H9 (cell line): Measurements from ENCODE around the gene KCNRG. TPM values are rescaled to one million over a fixed set of nuclear protein-coding genes. Genes with fewer than 3 reads are reported as not detected.

Experiments
- DNase-seq: peaks from one replicate; pipeline ENCODE4 v3.0.0-alpha.2; 2017
- H2AFZ ChIP-seq: one replicate; pipeline ENCODE4 v1.6.1; 2013; ENCODE audit warnings: mild to moderate bottlenecking, low read length, control low read depth, moderate library complexity
- H2AK5ac ChIP-seq: 2 replicates; pipeline ENCODE4 v1.6.1; 2013; ENCODE audit warnings: low read length, control low read depth, mixed read lengths; ENCODE audit not compliant: insufficient read length
- H2BK120ac ChIP-seq: one replicate; pipeline ENCODE4 v1.6.1; 2013; ENCODE audit warnings: low read depth, mild to moderate bottlenecking, low read length, control low read depth, inconsistent platforms; ENCODE audit not compliant: poor library complexity, severe bottlenecking
- H2BK12ac ChIP-seq: 2 replicates; pipeline ENCODE4 v1.6.1; 2013; ENCODE audit warnings: low read length, control low read depth, mixed read lengths, low read depth; ENCODE audit not compliant: insufficient read length
- H2BK15ac ChIP-seq: 2 replicates; pipeline ENCODE4 v1.6.1; 2013; ENCODE audit warnings: low read depth, low read length, control low read depth
- H2BK20ac ChIP-seq: one replicate; pipeline ENCODE4 v1.6.1; 2013; ENCODE audit warnings: low read depth, mild to moderate bottlenecking, low read length, control low read depth, inconsistent platforms; ENCODE audit not compliant: poor library complexity, severe bottlenecking
- H2BK5ac ChIP-seq: 2 replicates; pipeline ENCODE4 v1.6.1; 2013; ENCODE audit warnings: low read length, control low read depth, mixed read lengths; ENCODE audit not compliant: insufficient read length
- H3K14ac ChIP-seq: 2 replicates; pipeline ENCODE4 v1.6.1; 2013; ENCODE audit warnings: low read length, control low read depth; ENCODE audit not compliant: insufficient read depth
- H3K18ac ChIP-seq: 2 replicates; pipeline ENCODE4 v1.6.1; 2013; ENCODE audit warnings: low read depth, mild to moderate bottlenecking, mixed read lengths, low read length, control low read depth; ENCODE audit not compliant: insufficient read length
- H3K23ac ChIP-seq: 2 replicates; pipeline ENCODE4 v1.6.1; 2013; ENCODE audit warnings: low read length, control low read depth, mixed read lengths, low read depth; ENCODE audit not compliant: insufficient read length
- H3K23me2 ChIP-seq: 2 replicates; pipeline ENCODE4 v1.6.1; 2013; ENCODE audit warnings: low read depth, mild to moderate bottlenecking, mixed read lengths, low read length, control low read depth; ENCODE audit not compliant: insufficient read length, poor library complexity, severe bottlenecking
- H3K27ac ChIP-seq: 2 replicates; pipeline ENCODE4 v1.5.1; 2013; ENCODE audit warnings: low read length, control low read depth, mixed read lengths, low read depth; ENCODE audit not compliant: insufficient read length
- H3K27me3 ChIP-seq: 2 replicates; pipeline ENCODE4 v1.6.1; 2013; ENCODE audit warnings: low read length, control low read depth, inconsistent platforms; ENCODE audit not compliant: insufficient read depth
- H3K4ac ChIP-seq: 2 replicates; pipeline ENCODE4 v1.6.1; 2013; ENCODE audit warnings: low read depth, mild to moderate bottlenecking, control low read depth, inconsistent platforms, low read length, moderate library complexity
- H3K4me1 ChIP-seq: 2 replicates; pipeline ENCODE4 v1.6.1; 2013; ENCODE audit warnings: low read length, control low read depth, inconsistent platforms; ENCODE audit not compliant: insufficient read depth
- H3K4me2 ChIP-seq: 2 replicates; pipeline ENCODE4 v1.6.1; 2013; ENCODE audit warnings: low read length, control low read depth, mixed read lengths; ENCODE audit not compliant: insufficient read length, insufficient read depth
- H3K56ac ChIP-seq: 2 replicates; pipeline ENCODE4 v1.6.1; 2013; ENCODE audit warnings: low read depth, mild to moderate bottlenecking, mixed read lengths, low read length, control low read depth; ENCODE audit not compliant: insufficient read length
- H3K79me1 ChIP-seq: 2 replicates; pipeline ENCODE4 v1.6.1; 2013; ENCODE audit warnings: low read depth, mild to moderate bottlenecking, moderate library complexity, low read length, control low read depth, inconsistent platforms; ENCODE audit not compliant: insufficient read depth, poor library complexity, severe bottlenecking
- H3K79me2 ChIP-seq: 2 replicates; pipeline ENCODE4 v1.6.1; 2013; ENCODE audit warnings: low read length, control low read depth, inconsistent platforms; ENCODE audit not compliant: insufficient read depth
- H3K9ac ChIP-seq: 2 replicates; pipeline ENCODE4 v1.6.1; 2013; ENCODE audit warnings: low read length, control low read depth, mixed read lengths; ENCODE audit not compliant: insufficient read length; ENCODE audit errors: extremely low read depth
- H3K9me3 ChIP-seq: one replicate; pipeline ENCODE4 v1.6.1; 2013; ENCODE audit warnings: low read depth, low read length, inconsistent platforms; ENCODE audit not compliant: control insufficient read depth
- H3T11ph ChIP-seq: one replicate; pipeline ENCODE4 v1.6.1; 2013; ENCODE audit warnings: mild to moderate bottlenecking, low read length, control low read depth, inconsistent platforms
- H4K20me1 ChIP-seq: one replicate; pipeline ENCODE4 v1.6.1; 2013; ENCODE audit not compliant: control insufficient read depth, insufficient read length, insufficient read depth
- H4K5ac ChIP-seq: 2 replicates; pipeline ENCODE4 v1.6.1; 2013; ENCODE audit warnings: low read depth, mild to moderate bottlenecking, mixed read lengths, low read length, control low read depth; ENCODE audit not compliant: insufficient read length
- H4K8ac ChIP-seq: replicated peaks from 2 replicates; pipeline ENCODE4 v1.6.1; 2013; ENCODE audit warnings: low read length, control low read depth, mixed read lengths, low read depth; ENCODE audit not compliant: insufficient read length
- H4K91ac ChIP-seq: 2 replicates; pipeline ENCODE4 v1.6.1; 2013; ENCODE audit warnings: low read depth, mild to moderate bottlenecking, moderate library complexity, mixed read lengths, low read length, control low read depth; ENCODE audit not compliant: insufficient read length
- H3K27ac Mint-ChIP-seq, 3 experiments: 2 replicates in 2 of 3; 3 replicates in 1 of 3; pipeline ENCODE4 v1.8.0; 2020 to 2021; ENCODE audit warnings: mixed read lengths in 3 of 3, mild to moderate bottlenecking in 1 of 3, moderate library complexity in 1 of 3
- H3K27me3 Mint-ChIP-seq: 2 replicates; pipeline ENCODE4 v1.8.0; 2021; ENCODE audit warnings: low read depth, mild to moderate bottlenecking, moderate library complexity, mixed read lengths
- H3K36me3 Mint-ChIP-seq, 3 experiments: 2 replicates in 2 of 3; 3 replicates in 1 of 3; pipeline ENCODE4 v1.8.0; 2020 to 2021; ENCODE audit warnings: low read depth in 3 of 3, mixed read lengths in 3 of 3; ENCODE audit not compliant: insufficient read depth in 1 of 3
- H3K4me1 Mint-ChIP-seq, 2 experiments: 2 replicates each; pipeline ENCODE4 v1.8.0; 2020; ENCODE audit warnings: mixed read lengths in 2 of 2
- H3K4me3 Mint-ChIP-seq, 2 experiments: 2 replicates in 1 of 2; 3 replicates in 1 of 2; pipeline ENCODE4 v1.8.0; 2020 to 2021; ENCODE audit warnings: mild to moderate bottlenecking in 2 of 2, mixed read lengths in 2 of 2, moderate library complexity in 1 of 2
- H3K9me3 Mint-ChIP-seq, 2 experiments: 2 replicates in 1 of 2; 3 replicates in 1 of 2; pipeline ENCODE4 v1.8.0; 2020; ENCODE audit warnings: mild to moderate bottlenecking in 2 of 2, mixed read lengths in 2 of 2, moderate library complexity in 1 of 2
- WGBS: extraction: QIAGEN DNeasy Blood & Tissue Kit; methylation state at CpG from one replicate; pipeline ENCODE4 v1.1.7; 2013; ENCODE audit warnings: missing lambda C conversion rate, low lambda C conversion rate, mixed read lengths; ENCODE audit not compliant: insufficient read length; ENCODE audit errors: extremely low coverage; 5-methylcytosine and 5-hydroxymethylcytosine counted together
- total RNA-seq: library from RNA; stranded (reverse); gene quantifications from 2 replicates; pipeline ENCODE4 v1.2.1, GENCODE V29; 2021
- TF ChIP-seq, protein P1 (sequence below): fragments of 200-600 bp; sonication (generic); conservative IDR thresholded peaks from 3 replicates; pipeline ENCODE4 v1.8.0; 2021; ENCODE audit warnings: antibody characterized with exemption, mild to moderate bottlenecking

The KCNRG gene
- total RNA-seq, 1 experiment from 2014 or later = 0.74 TPM

DNA sequence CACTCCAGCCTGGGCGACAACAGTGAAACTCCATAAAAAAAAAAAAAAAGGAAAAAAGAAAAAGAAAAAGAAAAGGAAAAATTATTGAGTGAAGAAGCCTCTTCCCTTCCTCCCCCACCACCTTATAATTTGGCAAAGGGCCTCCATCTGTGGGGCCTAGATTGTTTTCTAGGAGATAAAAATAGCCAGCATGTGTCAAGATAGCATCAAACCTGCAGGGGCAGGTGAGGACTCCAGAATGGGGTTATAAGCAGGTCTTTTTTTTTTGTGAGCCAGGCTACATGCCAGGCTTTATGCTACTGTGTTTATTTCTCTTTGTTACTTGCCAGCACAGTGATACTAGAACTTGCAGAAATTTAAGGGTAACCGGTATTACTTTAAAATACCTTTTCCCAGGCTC lies 30.1 kb upstream of the KCNRG start:
- no peak overlapping the region for H3K56ac ChIP-seq
- no peak overlapping the region for H2AK5ac ChIP-seq
- H3K4ac ChIP-seq = no peak overlapping the region
- no peak overlapping the region for H3K23ac ChIP-seq
- no peak overlapping the region for H4K91ac ChIP-seq
- H2BK5ac ChIP-seq = no peak overlapping the region
- H4K20me1 ChIP-seq = no peaks in the 10 kb centered on the region
- no peaks in the 10 kb centered on the region for H3K79me1 ChIP-seq
- Mint-ChIP-seq H3K9me3 (no peaks in the 10 kb centered on the region), H3K36me3 (no peaks in the 10 kb centered on the region), H3K4me1 (peaks cover 7 to 8% of the 10 kb centered on the region in 2 experiments; a peak in 2 of 4 replicates), H3K27me3 (peaks cover 2% of the 10 kb centered on the region; the same call in 1 of the 2 replicates), H3K27ac (no peak overlapping the region), H3K4me3 (no peak overlapping the region)
- no peak for DNase-seq
- no peaks in the 10 kb centered on the region for H3K4me1 ChIP-seq
- no peaks in the 10 kb centered on the region for H3K27me3 ChIP-seq
- no peak overlapping the region for H4K5ac ChIP-seq
- no peaks in the 10 kb centered on the region for H3K9me3 ChIP-seq
- TF ChIP-seq, protein P1, sequence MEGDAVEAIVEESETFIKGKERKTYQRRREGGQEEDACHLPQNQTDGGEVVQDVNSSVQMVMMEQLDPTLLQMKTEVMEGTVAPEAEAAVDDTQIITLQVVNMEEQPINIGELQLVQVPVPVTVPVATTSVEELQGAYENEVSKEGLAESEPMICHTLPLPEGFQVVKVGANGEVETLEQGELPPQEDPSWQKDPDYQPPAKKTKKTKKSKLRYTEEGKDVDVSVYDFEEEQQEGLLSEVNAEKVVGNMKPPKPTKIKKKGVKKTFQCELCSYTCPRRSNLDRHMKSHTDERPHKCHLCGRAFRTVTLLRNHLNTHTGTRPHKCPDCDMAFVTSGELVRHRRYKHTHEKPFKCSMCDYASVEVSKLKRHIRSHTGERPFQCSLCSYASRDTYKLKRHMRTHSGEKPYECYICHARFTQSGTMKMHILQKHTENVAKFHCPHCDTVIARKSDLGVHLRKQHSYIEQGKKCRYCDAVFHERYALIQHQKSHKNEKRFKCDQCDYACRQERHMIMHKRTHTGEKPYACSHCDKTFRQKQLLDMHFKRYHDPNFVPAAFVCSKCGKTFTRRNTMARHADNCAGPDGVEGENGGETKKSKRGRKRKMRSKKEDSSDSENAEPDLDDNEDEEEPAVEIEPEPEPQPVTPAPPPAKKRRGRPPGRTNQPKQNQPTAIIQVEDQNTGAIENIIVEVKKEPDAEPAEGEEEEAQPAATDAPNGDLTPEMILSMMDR = no peak
- H2BK120ac ChIP-seq = no peak overlapping the region
- no peaks in the 10 kb centered on the region for H3K79me2 ChIP-seq
- no peaks in the 10 kb centered on the region for H3K23me2 ChIP-seq
- no peak overlapping the region for H3T11ph ChIP-seq
- no peak overlapping the region for H3K18ac ChIP-seq
- no peak overlapping the region for H2AFZ ChIP-seq
- H4K8ac ChIP-seq = no peak overlapping the region
- no peak overlapping the region for H3K27ac ChIP-seq
- no peak overlapping the region for H3K14ac ChIP-seq
- no peak overlapping the region for H3K4me2 ChIP-seq
- H2BK12ac ChIP-seq = no peak overlapping the region
- no CpG with 5 or more reads among the region's 2 CpGs for WGBS
- no peak overlapping the region for H3K9ac ChIP-seq
- H2BK20ac ChIP-seq = no peak overlapping the region
- H2BK15ac ChIP-seq = no peak overlapping the region
